ENCODE data around the gene TACR2. TPM values are rescaled to one million over a fixed set of nuclear protein-coding genes. Genes with fewer than 3 reads are reported as not detected.

Gene TACR2
- total RNA-seq, 1 experiment from 2014 or later: 0.57 TPM

DNA sequence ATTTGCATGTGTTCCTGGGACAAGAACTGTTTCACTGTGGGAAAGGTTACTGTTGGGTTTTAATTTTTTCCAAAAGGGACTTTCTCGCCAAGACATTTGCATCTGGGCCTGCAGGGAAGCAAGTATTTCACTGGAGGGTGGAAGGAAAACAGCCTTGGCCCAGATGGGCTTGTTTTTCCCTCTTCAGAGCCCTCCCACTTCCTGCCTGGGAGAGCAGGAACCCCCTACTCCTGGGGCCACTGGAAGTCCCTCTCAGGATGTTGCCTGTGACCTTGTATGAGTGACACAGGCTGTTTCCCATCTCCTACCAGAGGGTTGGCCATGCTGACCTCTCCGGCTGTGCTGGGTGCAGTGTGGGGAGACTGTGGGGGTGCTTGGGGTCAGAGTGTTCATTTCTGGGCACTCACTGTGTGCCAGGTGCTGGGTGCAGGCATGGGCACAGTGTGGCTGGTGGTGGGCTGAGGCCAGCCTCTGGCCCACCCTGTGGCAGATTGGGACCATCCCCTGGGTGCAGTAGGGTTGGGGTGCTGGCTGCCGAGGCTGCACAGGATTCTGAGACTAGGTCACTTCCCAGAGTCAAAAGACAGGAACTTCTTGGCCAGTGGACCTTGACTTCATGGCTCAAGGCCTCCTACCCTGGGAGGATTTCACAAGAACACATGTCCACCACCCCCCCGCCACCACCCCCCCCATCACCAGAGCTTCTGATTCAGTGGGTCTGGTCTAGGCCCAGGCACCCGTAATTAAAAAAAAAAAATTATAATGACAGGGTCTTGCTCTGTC, 44.7 kb upstream of the TACR2 start:
- intact Hi-C loops (cut with micrococcal nuclease; ENCODE audit: unreplicated experiment): no loop called here
- H3K9me3 ChIP-seq: no peaks in the 10 kb centered on the region
- BruUV-seq (replicated peaks): no TSS peak
- peaks cover 32% of the 10 kb centered on the region for H3K4me1 Mint-ChIP-seq (ENCODE audit: low read depth, unreplicated experiment)
- no peaks in the 10 kb centered on the region for H3K27me3 Mint-ChIP-seq (ENCODE audit: insufficient read depth, unreplicated experiment)
- ChIA-PET POLR2A (no interaction called here), CTCF (interaction anchor here (1.7 kb wide), 1 partner anchor 11 kb away, joined by 4 read pairs; no protein-coding TSS in a partner anchor)
- no peak overlapping the region for H3K27ac Mint-ChIP-seq (ENCODE audit: unreplicated experiment)
- no peak overlapping the region for H3K4me3 Mint-ChIP-seq (ENCODE audit: unreplicated experiment)
- no peaks in the 10 kb centered on the region for H3K36me3 ChIP-seq (ENCODE audit: control insufficient read depth, insufficient read depth, low read length)
- H3K4me1 ChIP-seq: peaks cover 48% of the 10 kb centered on the region
- H3K4me3 ChIP-seq (ENCODE audit: low read depth, low read length): no peak overlapping the region
- H3K36me3 Mint-ChIP-seq (ENCODE audit: insufficient read depth, unreplicated experiment): peaks cover 17% of the 10 kb centered on the region
- H3K9me3 Mint-ChIP-seq (ENCODE audit: unreplicated experiment): no peaks in the 10 kb centered on the region
- H3K27me3 ChIP-seq (replicated peaks; ENCODE audit: control insufficient read depth, insufficient read depth, low read length): no peaks in the 10 kb centered on the region
- TF ChIP-seq, protein P1, sequence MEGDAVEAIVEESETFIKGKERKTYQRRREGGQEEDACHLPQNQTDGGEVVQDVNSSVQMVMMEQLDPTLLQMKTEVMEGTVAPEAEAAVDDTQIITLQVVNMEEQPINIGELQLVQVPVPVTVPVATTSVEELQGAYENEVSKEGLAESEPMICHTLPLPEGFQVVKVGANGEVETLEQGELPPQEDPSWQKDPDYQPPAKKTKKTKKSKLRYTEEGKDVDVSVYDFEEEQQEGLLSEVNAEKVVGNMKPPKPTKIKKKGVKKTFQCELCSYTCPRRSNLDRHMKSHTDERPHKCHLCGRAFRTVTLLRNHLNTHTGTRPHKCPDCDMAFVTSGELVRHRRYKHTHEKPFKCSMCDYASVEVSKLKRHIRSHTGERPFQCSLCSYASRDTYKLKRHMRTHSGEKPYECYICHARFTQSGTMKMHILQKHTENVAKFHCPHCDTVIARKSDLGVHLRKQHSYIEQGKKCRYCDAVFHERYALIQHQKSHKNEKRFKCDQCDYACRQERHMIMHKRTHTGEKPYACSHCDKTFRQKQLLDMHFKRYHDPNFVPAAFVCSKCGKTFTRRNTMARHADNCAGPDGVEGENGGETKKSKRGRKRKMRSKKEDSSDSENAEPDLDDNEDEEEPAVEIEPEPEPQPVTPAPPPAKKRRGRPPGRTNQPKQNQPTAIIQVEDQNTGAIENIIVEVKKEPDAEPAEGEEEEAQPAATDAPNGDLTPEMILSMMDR (IDR thresholded peaks at IDR 0.05; ENCODE audit: insufficient read depth in 1 of 2, low read depth in 1 of 2, low read length in 1 of 2, severe bottlenecking in 1 of 2, unreplicated experiment in 1 of 2): no peak
- no peak for DNase-seq

DNA sequence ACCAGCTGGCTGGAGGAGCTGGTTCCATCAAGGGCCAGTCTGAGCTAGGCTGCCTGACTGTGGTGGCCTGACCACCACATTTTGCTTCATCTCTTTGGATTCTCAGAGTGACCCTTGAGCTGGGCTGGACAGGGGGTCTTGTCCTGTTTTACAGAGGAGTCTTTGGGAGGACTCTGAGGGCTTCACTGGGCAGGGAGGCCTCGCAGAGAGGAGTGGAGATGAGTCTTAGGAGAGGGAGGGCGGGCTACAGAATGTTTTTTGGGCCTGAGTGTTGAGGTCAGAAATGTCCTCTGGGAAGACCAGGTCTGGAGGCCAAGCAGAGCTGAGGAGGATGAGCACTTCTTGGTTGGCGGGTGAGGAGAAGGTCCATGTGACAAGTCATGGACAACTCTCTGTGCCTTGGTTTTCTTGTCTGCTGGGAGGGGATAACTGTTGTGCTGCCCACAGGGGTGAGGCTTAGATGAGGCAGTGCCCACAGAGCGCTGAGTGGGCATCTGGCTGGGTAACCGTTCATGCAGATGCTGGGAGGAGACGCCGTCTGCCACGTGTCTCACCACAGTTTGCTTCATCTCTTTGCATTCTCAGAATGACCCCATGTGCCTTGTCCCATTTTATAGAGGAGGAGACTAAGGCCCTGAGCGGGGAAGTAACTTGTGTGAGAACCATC, 44.0 kb upstream of the TACR2 start:
- intact Hi-C loops (cut with micrococcal nuclease; ENCODE audit: unreplicated experiment): no loop called here
- no peaks in the 10 kb centered on the region for H3K27me3 Mint-ChIP-seq (ENCODE audit: insufficient read depth, unreplicated experiment)
- Histone ChIP-seq H3K27me3 (replicated peaks; ENCODE audit: control insufficient read depth, insufficient read depth, low read length) (no peaks in the 10 kb centered on the region), H3K9me3 (no peaks in the 10 kb centered on the region), H3K4me3 (ENCODE audit: low read depth, low read length) (no peak overlapping the region), H3K4me1 (peaks cover 48% of the 10 kb centered on the region), H3K36me3 (ENCODE audit: control insufficient read depth, insufficient read depth, low read length) (no peaks in the 10 kb centered on the region)
- peaks cover 14% of the 10 kb centered on the region for H3K36me3 Mint-ChIP-seq (ENCODE audit: insufficient read depth, unreplicated experiment)
- no TSS peak for BruUV-seq (replicated peaks)
- TF ChIP-seq, protein P1 (IDR thresholded peaks at IDR 0.05; ENCODE audit: insufficient read depth in 1 of 2, low read depth in 1 of 2, low read length in 1 of 2, severe bottlenecking in 1 of 2, unreplicated experiment in 1 of 2): no peak
- CTCF ChIA-PET: interaction anchor here (1.7 kb wide), 1 partner anchor 10 kb away, joined by 4 read pairs; no protein-coding TSS in a partner anchor
- DNase-seq: no peak
- H3K27ac Mint-ChIP-seq (ENCODE audit: unreplicated experiment): no peak overlapping the region
- H3K4me3 Mint-ChIP-seq (ENCODE audit: unreplicated experiment): no peak overlapping the region
- POLR2A ChIA-PET: no interaction called here
- no peaks in the 10 kb centered on the region for H3K9me3 Mint-ChIP-seq (ENCODE audit: unreplicated experiment)
- H3K4me1 Mint-ChIP-seq (ENCODE audit: low read depth, unreplicated experiment): peaks cover 33% of the 10 kb centered on the region

DNA sequence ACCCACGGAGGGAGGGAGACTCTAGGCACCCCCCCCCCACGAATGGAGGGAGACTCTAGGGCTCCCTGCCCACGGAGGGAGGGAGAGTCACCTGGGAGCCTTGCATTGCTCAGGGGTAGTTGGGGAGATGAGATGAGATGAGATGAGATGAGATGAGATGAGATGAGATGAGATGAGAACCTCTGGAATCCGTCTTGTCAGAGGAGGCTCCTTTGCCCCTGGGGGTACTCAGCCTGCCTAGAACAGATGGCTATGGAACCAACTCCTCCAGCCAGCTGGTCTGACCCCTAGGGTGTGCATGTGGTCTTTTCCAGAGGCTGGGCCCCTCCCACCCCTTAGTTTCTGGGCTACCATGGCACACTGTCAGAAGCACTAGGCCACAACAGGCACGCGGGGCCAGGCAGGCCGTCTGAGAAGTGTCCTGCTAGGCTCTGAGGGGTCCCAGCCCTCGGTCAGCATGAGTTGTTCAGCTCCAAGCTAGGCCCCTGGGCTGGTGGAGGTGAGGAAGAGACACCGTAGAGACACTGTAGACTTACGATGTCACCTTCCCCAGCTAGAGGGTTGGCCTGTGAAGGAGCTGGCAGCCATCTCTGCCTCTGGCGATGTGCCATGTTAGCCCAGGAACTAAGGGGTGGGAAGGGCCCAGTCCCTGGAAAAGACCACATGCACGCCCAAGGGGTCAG, 43.3 kb upstream of the TACR2 start:
- POLR2A ChIA-PET: no interaction called here
- no peaks in the 10 kb centered on the region for H3K27me3 ChIP-seq (replicated peaks; ENCODE audit: control insufficient read depth, insufficient read depth, low read length)
- H3K27ac Mint-ChIP-seq (ENCODE audit: unreplicated experiment): no peak overlapping the region
- CTCF ChIA-PET: interaction anchor here (1.7 kb wide), 1 partner anchor 9 kb away, joined by 4 read pairs; no protein-coding TSS in a partner anchor
- no peak overlapping the region for H3K4me3 Mint-ChIP-seq (ENCODE audit: unreplicated experiment)
- H3K36me3 Mint-ChIP-seq (ENCODE audit: insufficient read depth, unreplicated experiment): peaks cover 12% of the 10 kb centered on the region
- DNase-seq: no peak
- TF ChIP-seq, protein P1 (IDR thresholded peaks at IDR 0.05; ENCODE audit: insufficient read depth in 1 of 2, low read depth in 1 of 2, low read length in 1 of 2, severe bottlenecking in 1 of 2, unreplicated experiment in 1 of 2): no peak
- H3K36me3 ChIP-seq (ENCODE audit: control insufficient read depth, insufficient read depth, low read length): no peaks in the 10 kb centered on the region
- no TSS peak for BruUV-seq (replicated peaks)
- intact Hi-C loops (cut with micrococcal nuclease; ENCODE audit: unreplicated experiment): loop anchor here (2.0 kb wide), 1 partner anchor 23 kb away; no protein-coding TSS in a partner anchor
- no peak overlapping the region for H3K4me3 ChIP-seq (ENCODE audit: low read depth, low read length)
- H3K27me3 Mint-ChIP-seq (ENCODE audit: insufficient read depth, unreplicated experiment): no peaks in the 10 kb centered on the region
- H3K4me1 ChIP-seq: peaks cover 48% of the 10 kb centered on the region
- no peaks in the 10 kb centered on the region for H3K9me3 ChIP-seq
- H3K9me3 Mint-ChIP-seq (ENCODE audit: unreplicated experiment): no peaks in the 10 kb centered on the region
- H3K4me1 Mint-ChIP-seq (ENCODE audit: low read depth, unreplicated experiment): peaks cover 39% of the 10 kb centered on the region
